Panc1 (cell line): ENCODE data around the gene C1orf167.

ENCODE experiments used
- POLR2AphosphoS5 ChIP-seq: IDR thresholded peaks from 2 replicates; pipeline ENCODE4 v1.6.1; 2012; ENCODE audit warnings: mild to moderate bottlenecking, low read depth, low read length, moderate library complexity
- TCF7L2 ChIP-seq: IDR thresholded peaks from 2 replicates; pipeline ENCODE4 v1.6.1; 2011; ENCODE audit warnings: mild to moderate bottlenecking, low read depth, low read length, inconsistent platforms
- TF ChIP-seq, protein P1 (sequence below): fragments of 450-650 bp; IDR thresholded peaks from 2 replicates; pipeline ENCODE4 v1.5.1; 2017; ENCODE audit warnings: mild to moderate bottlenecking
- TF ChIP-seq, protein P2 (sequence below), 2 experiments: IDR thresholded peaks; 2 replicates each; pipeline ENCODE4 v1.6.1; 2011 to 2012; ENCODE audit warnings: low read depth in 2 of 2, control low read depth in 1 of 2, low read length in 1 of 2, mild to moderate bottlenecking in 1 of 2, moderate library complexity in 1 of 2; ENCODE audit not compliant: insufficient read depth in 1 of 2

DNA sequence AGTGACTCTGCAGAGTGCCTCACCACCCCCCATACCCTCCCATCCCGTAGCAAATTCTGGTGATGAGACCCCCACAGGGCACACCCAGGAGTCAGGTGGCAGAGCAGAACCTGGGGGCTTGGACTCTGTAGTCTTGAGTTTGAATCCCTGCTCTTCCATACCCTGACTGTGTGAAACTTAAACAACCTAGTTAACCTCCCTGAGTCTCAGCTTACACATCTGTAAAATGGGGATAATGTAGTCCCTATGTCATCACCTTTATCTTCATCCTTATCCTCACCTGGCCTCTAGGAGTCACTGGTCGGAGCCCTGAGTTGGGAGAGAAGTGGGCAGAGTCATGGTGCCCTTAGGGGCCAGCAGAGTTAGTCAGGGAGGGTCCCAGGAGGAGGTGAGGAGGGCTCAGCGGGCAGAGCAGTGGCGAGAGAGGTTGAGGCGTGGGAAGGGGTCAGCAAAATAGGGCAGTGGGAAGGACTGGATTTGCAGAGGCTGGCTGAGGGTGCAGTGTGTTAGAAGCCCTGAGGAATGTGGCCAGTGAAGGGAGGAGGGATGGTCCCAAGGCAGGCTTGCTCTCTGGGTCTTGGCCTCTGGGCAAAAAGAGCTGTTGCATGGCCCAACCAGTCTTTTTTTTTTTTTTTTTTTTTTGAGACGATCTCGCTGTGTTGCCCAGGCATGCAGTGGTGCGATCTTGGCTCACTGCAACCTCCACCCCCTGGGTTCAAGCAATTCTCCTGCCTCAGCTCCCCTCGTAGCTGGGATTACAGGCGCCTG lies 18.6 kb downstream of the C1orf167 start:
- TF ChIP-seq, protein P1, sequence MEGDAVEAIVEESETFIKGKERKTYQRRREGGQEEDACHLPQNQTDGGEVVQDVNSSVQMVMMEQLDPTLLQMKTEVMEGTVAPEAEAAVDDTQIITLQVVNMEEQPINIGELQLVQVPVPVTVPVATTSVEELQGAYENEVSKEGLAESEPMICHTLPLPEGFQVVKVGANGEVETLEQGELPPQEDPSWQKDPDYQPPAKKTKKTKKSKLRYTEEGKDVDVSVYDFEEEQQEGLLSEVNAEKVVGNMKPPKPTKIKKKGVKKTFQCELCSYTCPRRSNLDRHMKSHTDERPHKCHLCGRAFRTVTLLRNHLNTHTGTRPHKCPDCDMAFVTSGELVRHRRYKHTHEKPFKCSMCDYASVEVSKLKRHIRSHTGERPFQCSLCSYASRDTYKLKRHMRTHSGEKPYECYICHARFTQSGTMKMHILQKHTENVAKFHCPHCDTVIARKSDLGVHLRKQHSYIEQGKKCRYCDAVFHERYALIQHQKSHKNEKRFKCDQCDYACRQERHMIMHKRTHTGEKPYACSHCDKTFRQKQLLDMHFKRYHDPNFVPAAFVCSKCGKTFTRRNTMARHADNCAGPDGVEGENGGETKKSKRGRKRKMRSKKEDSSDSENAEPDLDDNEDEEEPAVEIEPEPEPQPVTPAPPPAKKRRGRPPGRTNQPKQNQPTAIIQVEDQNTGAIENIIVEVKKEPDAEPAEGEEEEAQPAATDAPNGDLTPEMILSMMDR, result no peak
- no peak for TF ChIP-seq TCF7L2
- no peak for TF ChIP-seq POLR2AphosphoS5
- TF ChIP-seq, protein P2, sequence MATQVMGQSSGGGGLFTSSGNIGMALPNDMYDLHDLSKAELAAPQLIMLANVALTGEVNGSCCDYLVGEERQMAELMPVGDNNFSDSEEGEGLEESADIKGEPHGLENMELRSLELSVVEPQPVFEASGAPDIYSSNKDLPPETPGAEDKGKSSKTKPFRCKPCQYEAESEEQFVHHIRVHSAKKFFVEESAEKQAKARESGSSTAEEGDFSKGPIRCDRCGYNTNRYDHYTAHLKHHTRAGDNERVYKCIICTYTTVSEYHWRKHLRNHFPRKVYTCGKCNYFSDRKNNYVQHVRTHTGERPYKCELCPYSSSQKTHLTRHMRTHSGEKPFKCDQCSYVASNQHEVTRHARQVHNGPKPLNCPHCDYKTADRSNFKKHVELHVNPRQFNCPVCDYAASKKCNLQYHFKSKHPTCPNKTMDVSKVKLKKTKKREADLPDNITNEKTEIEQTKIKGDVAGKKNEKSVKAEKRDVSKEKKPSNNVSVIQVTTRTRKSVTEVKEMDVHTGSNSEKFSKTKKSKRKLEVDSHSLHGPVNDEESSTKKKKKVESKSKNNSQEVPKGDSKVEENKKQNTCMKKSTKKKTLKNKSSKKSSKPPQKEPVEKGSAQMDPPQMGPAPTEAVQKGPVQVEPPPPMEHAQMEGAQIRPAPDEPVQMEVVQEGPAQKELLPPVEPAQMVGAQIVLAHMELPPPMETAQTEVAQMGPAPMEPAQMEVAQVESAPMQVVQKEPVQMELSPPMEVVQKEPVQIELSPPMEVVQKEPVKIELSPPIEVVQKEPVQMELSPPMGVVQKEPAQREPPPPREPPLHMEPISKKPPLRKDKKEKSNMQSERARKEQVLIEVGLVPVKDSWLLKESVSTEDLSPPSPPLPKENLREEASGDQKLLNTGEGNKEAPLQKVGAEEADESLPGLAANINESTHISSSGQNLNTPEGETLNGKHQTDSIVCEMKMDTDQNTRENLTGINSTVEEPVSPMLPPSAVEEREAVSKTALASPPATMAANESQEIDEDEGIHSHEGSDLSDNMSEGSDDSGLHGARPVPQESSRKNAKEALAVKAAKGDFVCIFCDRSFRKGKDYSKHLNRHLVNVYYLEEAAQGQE (IDR thresholded peaks at IDR 0.05; ENCODE audit: insufficient read depth in 1 of 2, low read depth in 2 of 2, low read length in 1 of 2), result no peak
